Activated CD4-positive, alpha-beta T cell treated with anti-CD3 and anti-CD28 coated beads, Interleukin-2, amount 10 ng/mL, durations not matched to agents 7 days and 5 days (primary cell): ENCODE data around the gene TIMM50. TPM values are rescaled to one million over a fixed set of nuclear protein-coding genes. Genes with fewer than 3 reads are reported as not detected.

Experiments
- CTCF ChIA-PET: fragments of 350-600 bp; sonication (Branson Sonifier 250); formaldehyde crosslinking; loops from one replicate; lab custom pipeline; 2021; ENCODE audit warnings: antibody characterized with exemption; lab: Charles Lee
- POLR2A ChIA-PET: fragments of 350-600 bp; sonication (Branson Sonifier 250); formaldehyde crosslinking; loops from one replicate; lab custom pipeline; 2021; ENCODE audit warnings: antibody characterized with exemption; lab: Charles Lee
- DNase-seq: peaks from one replicate; pipeline ENCODE4 v3.0.0-alpha.2; 2020
- H3K27ac Mint-ChIP-seq: one replicate; pipeline ENCODE4 v1.8.0; 2021; ENCODE audit warnings: mild to moderate bottlenecking, moderate library complexity, mixed read lengths
- H3K27me3 Mint-ChIP-seq: one replicate; pipeline ENCODE4 v1.8.0; 2021; ENCODE audit warnings: mixed read lengths
- H3K36me3 Mint-ChIP-seq: one replicate; pipeline ENCODE4 v1.8.0; 2021; ENCODE audit warnings: low read depth, mixed read lengths
- H3K4me1 Mint-ChIP-seq: one replicate; pipeline ENCODE4 v1.8.0; 2021; ENCODE audit warnings: mixed read lengths
- H3K4me3 Mint-ChIP-seq: one replicate; pipeline ENCODE4 v1.8.0; 2021; ENCODE audit warnings: mild to moderate bottlenecking, moderate library complexity, mixed read lengths
- H3K9me3 Mint-ChIP-seq: one replicate; pipeline ENCODE4 v1.8.0; 2021; ENCODE audit warnings: mixed read lengths
- total RNA-seq, 2 experiments: library from RNA; stranded (reverse); gene quantifications; one replicate each; pipeline ENCODE4 v1.2.3, GENCODE V29; 2021

Gene TIMM50
- total RNA-seq, 2 experiments from 2014 or later, result 45.7 to 56.8 TPM

DNA sequence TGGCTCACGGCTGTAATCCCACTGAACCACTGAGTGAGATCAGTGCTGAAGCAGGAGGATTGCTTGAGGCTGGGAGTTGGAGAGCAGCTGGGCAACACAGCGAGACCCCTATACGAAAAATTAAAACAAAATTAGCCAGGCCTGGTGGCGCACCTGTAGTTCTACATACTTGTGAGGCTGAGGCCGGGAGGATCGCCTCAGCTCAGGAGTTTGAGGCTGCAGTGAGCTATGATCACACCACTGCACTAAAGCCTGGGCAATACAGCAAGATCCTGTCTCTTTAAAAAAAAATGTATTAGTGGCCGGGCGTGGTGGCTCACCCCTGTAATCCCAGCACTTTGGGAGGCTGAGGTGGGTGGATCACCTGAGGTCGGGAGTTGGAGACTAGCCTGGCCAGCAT, 28.0 kb downstream of the TIMM50 start:
- Mint-ChIP-seq H3K4me1 (peaks cover 20% of the 10 kb centered on the region), H3K4me3 (peak overlapping the region; percentile 66), H3K27ac (no peak overlapping the region), H3K9me3 (peaks cover 4% of the 10 kb centered on the region), H3K27me3 (peaks cover 56% of the 10 kb centered on the region), H3K36me3 (peaks cover 3% of the 10 kb centered on the region)
- ChIA-PET CTCF (interaction anchor here (0.6 kb wide), 1 partner anchor 22 kb away, joined by 3 read pairs; no protein-coding TSS in a partner anchor), POLR2A (no interaction called here)
- DNase-seq, result no peak

DNA sequence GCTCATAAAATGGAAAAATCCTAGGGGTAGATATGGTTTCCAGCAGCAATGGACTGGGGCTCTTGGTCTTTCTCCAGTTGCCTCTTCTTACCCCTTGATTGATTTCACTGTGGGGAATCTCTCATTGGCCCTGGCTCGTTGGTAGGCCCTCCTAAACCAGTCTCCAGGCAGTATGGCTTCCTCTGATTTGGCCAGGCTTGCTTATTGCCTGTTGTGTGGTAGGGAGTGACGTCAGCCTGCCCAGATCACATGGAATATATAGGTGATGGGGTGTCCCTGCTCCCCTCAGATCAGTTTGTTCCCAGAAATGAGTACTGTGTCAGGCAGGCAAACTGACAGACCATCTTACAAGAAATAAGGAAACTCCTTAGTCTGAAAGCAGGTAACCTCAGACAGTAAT, 28.6 kb downstream of the TIMM50 start:
- CTCF ChIA-PET, result interaction anchor here (0.6 kb wide), 2 partner anchors 21 to 167 kb away, joined by 3 read pairs; no protein-coding TSS in a partner anchor
- Mint-ChIP-seq H3K36me3 (peaks cover 3% of the 10 kb centered on the region), H3K4me3 (no peak overlapping the region), H3K27ac (no peak overlapping the region), H3K9me3 (peaks cover 4% of the 10 kb centered on the region), H3K4me1 (peaks cover 17% of the 10 kb centered on the region), H3K27me3 (peaks cover 56% of the 10 kb centered on the region)
- no peak for DNase-seq
- POLR2A ChIA-PET, result no interaction called here

DNA sequence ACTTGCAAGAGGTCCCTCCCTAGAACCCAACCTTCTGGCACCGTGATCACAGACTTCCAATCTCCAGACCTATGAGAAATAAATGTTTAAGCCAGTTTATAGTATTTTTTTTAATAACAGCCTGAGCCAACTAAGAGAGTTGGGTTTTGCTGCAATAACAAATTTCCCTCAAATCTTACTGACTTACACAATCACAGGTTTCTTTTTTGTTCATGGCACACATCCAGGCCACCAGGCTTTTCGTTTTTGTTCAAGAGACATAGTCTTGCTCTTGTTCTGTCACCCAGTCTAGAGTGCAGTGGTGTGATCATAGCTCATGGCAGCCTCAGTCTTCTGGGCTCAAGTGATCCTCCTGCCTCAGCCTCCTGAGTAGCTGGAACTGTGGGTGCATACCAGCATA, 32.4 kb downstream of the TIMM50 start:
- no peak for DNase-seq
- H3K9me3 Mint-ChIP-seq, result no peaks in the 10 kb centered on the region
- CTCF ChIA-PET, result interaction anchor here (0.6 to 2.5 kb wide), 5 partner anchors 10 to 1485 kb away, joined by 3 to 11 read pairs (median 3); no protein-coding TSS in a partner anchor
- POLR2A ChIA-PET, result no interaction called here
- no peak overlapping the region for H3K27ac Mint-ChIP-seq
- H3K4me1 Mint-ChIP-seq, result peaks cover 13% of the 10 kb centered on the region
- H3K36me3 Mint-ChIP-seq, result peaks cover 2% of the 10 kb centered on the region
- peaks cover 60% of the 10 kb centered on the region for H3K27me3 Mint-ChIP-seq
- H3K4me3 Mint-ChIP-seq, result no peak overlapping the region

DNA sequence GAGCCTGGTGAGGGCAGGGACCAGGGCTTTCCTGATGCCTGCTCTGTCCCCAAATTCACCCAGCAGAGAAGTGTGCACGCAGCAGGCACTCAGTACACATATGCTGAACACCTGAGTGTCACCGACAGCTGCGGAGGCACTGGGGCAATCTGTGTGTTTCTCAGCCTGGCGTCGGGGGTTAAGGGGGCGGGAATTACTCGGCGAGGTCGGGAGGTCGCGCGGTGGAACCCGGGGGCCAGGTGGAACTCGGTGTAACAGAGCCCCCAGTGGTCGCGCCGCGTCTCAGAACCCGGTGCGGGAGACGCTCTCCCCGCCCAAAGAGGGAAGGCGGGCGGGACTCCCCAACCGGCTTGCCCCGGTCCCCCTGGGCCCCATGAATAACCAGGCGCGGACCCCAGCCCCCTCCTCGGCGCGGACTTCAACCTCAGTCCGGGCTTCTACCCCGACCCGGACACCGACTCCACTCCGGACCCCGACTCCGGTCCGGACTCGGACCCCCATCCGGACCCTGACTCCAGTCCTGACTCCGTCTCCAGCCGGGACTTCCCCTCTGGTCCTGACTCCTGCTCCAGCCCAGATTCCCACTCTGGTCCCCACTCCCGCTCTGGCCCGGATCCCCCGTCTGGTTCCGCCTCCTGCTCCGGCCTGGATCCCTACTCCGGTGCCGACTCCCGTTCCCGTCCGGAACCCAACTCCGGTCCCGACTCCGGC, 34.4 kb downstream of the TIMM50 start, which contains the start of gene SELENOV:
Gene SELENOV (plus strand): TSS at position 300 of the 711 bp plus-strand sequence. CDS start 74 bp downstream, at position 374.
- H3K27ac Mint-ChIP-seq, result no peak within 1 kb of the TSS
- peaks cover 57% of the 10 kb centered on the region for H3K27me3 Mint-ChIP-seq
- no peaks in the 10 kb centered on the region for H3K9me3 Mint-ChIP-seq
- H3K4me3 Mint-ChIP-seq, result peak within 1 kb of the TSS; percentile 32
- no peak for DNase-seq
- CTCF ChIA-PET, result interaction anchor here (1.1 to 2.5 kb wide), 3 partner anchors 12 to 40 kb away, joined by 3 to 11 read pairs (median 6); partner anchors contain the start of gene EID2B
- POLR2A ChIA-PET, result no interaction called here
- peaks cover 9% of the 10 kb centered on the region for H3K4me1 Mint-ChIP-seq
- H3K36me3 Mint-ChIP-seq, result peaks cover 2% of the 10 kb centered on the region

DNA sequence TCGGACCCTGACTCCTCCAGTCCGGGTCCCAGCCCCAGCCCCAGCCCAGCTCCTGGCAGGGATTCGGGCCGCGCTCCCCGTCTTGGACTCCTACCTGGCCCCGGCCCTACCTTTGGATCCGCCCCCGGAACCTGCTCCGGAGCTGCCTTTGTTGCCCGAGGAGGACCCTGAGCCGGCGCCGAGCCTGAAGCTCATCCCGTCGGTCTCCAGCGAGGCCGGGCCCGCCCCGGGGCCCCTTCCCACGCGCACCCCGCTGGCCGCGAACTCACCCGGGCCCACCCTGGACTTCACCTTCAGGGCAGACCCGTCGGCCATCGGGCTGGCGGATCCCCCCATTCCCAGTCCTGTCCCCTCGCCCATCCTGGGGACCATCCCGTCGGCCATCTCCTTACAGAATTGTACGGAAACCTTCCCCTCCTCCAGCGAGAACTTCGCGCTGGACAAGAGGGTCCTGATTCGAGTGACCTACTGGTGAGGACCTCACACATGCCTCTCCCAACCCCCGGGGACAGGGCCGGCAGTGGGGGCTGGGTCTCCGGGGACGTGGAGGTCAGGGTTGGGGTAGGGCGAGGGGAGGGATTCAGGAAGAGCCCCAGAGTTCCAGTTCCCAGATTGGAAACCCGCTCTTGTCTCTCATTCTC, 35.0 kb downstream of the TIMM50 start:
- no peak for DNase-seq
- H3K4me1 Mint-ChIP-seq, result peaks cover 9% of the 10 kb centered on the region
- peaks cover 2% of the 10 kb centered on the region for H3K36me3 Mint-ChIP-seq
- no peaks in the 10 kb centered on the region for H3K9me3 Mint-ChIP-seq
- POLR2A ChIA-PET, result no interaction called here
- no peak overlapping the region for H3K27ac Mint-ChIP-seq
- CTCF ChIA-PET, result interaction anchor here (1.1 to 1.4 kb wide), 2 partner anchors 17 to 41 kb away, joined by 3 to 6 read pairs; partner anchors contain the start of gene EID2B
- H3K4me3 Mint-ChIP-seq, result peak overlapping the region; percentile 20
- H3K27me3 Mint-ChIP-seq, result peaks cover 57% of the 10 kb centered on the region

DNA sequence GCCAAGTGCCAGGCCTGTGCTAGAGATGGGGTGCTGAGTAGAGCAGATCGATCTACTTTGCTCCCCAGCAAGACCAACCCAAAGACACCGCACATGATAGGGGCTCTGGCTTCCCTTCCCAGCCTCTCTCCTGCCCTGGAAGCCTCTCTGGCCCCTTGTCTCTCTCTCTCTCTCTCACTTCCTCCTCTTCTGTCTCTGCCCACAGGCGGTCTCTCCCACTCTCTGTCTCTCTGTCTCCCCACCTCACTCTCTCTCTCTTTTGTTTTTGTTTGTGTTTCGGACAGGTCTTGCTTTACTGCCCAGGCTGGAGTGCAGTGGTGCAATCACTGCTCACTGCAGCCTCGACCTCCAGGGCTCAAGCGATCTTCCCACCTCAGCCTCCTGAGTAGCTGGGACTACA, 35.6 kb downstream of the TIMM50 start:
- peak overlapping the region; percentile 20 for H3K4me3 Mint-ChIP-seq

DNA sequence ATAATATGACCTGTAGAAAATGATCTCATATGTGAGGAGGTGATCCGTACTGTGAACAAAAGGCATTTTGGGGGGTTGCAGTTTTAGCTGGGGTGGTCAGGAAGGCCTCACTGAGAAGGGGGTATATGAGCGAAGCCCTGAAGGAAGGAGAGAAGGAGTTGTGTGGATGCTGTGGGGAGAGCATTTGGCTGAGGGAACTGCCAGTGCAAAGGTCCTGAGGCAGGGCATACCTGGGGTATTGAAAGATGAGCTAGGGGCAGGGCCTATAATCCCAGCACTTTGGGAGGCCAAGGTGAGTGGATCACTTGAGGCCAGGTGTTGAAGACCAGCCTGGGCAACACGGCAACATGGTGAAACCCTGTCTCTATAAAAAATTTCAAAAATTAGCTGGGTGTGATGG, 36.8 kb downstream of the TIMM50 start:
- ChIA-PET POLR2A (no interaction called here), CTCF (interaction anchor here (0.6 to 1.8 kb wide), 2 partner anchors 15 to 239 kb away, joined by 4 to 6 read pairs; no protein-coding TSS in a partner anchor)
- no peaks in the 10 kb centered on the region for H3K9me3 Mint-ChIP-seq
- H3K4me3 Mint-ChIP-seq, result no peak overlapping the region
- H3K36me3 Mint-ChIP-seq, result peaks cover 2% of the 10 kb centered on the region
- peaks cover 9% of the 10 kb centered on the region for H3K4me1 Mint-ChIP-seq
- no peak overlapping the region for H3K27ac Mint-ChIP-seq
- DNase-seq, result no peak
- H3K27me3 Mint-ChIP-seq, result peaks cover 55% of the 10 kb centered on the region

More for the DNA sequence above, 35.6 kb downstream of the TIMM50 start:
- Mint-ChIP-seq H3K9me3 (no peaks in the 10 kb centered on the region), H3K27ac (no peak overlapping the region), H3K4me1 (peaks cover 9% of the 10 kb centered on the region), H3K27me3 (peaks cover 57% of the 10 kb centered on the region), H3K36me3 (peaks cover 2% of the 10 kb centered on the region)
- no peak for DNase-seq
- ChIA-PET CTCF (interaction anchor here (1.1 to 1.4 kb wide), 2 partner anchors 16 to 42 kb away, joined by 3 to 6 read pairs; partner anchors contain the start of gene EID2B), POLR2A (no interaction called here)

DNA sequence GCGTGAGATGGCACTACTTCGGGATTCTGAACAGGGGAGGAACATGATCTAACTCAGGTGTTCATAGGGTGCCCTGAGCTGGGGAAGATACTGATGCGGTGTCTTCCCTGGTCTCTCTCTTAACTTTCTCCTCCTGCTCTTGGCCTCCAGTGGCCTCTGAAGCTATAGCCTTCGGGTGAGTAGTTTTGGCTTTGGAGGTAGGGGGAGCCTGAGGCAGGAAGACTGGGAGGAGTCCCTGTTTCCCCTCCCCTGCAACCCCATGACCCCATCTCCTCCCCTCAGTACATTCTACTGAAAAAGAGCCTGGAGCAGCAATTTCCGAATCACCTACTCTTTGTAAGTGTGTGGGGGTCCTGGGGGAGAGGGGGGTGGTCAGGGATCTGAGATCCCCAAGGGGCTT, 37.8 kb downstream of the TIMM50 start:
- no peak overlapping the region for H3K4me3 Mint-ChIP-seq
- H3K27me3 Mint-ChIP-seq, result peaks cover 48% of the 10 kb centered on the region
- ChIA-PET CTCF (interaction anchor here (1.8 kb wide), 1 partner anchor 16 kb away, joined by 6 read pairs; no protein-coding TSS in a partner anchor), POLR2A (no interaction called here)
- H3K9me3 Mint-ChIP-seq, result no peaks in the 10 kb centered on the region
- peaks cover 9% of the 10 kb centered on the region for H3K4me1 Mint-ChIP-seq
- peaks cover 2% of the 10 kb centered on the region for H3K36me3 Mint-ChIP-seq
- DNase-seq, result no peak
- H3K27ac Mint-ChIP-seq, result no peak overlapping the region

DNA sequence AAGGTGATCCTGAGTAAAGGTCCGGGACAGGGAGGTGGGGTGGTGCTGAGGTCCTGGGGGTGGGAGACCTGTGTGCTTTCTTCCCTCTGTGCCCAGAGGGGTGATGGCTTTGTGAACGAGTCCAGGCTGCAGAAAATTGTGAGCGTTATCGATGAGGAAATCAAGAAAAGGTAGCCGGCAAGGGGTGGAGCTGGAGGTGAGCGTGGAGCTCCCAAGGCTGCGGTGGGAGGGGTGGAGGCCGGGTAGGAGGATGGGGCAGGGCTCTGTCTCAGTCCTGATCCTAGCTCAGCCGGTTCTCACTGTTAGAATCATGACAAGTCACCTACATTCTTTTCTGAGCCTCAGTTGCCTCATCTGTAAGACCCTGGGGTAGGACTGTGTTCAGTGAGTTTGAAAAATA, 38.3 kb downstream of the TIMM50 start:
- Mint-ChIP-seq H3K27ac (no peak overlapping the region), H3K4me1 (peaks cover 9% of the 10 kb centered on the region), H3K27me3 (peaks cover 43% of the 10 kb centered on the region), H3K4me3 (no peak overlapping the region), H3K36me3 (peaks cover 2% of the 10 kb centered on the region), H3K9me3 (no peaks in the 10 kb centered on the region)
- POLR2A ChIA-PET, result no interaction called here
- no peak for DNase-seq
- CTCF ChIA-PET, result interaction anchor here (1.8 kb wide), 1 partner anchor 16 kb away, joined by 6 read pairs; no protein-coding TSS in a partner anchor

DNA sequence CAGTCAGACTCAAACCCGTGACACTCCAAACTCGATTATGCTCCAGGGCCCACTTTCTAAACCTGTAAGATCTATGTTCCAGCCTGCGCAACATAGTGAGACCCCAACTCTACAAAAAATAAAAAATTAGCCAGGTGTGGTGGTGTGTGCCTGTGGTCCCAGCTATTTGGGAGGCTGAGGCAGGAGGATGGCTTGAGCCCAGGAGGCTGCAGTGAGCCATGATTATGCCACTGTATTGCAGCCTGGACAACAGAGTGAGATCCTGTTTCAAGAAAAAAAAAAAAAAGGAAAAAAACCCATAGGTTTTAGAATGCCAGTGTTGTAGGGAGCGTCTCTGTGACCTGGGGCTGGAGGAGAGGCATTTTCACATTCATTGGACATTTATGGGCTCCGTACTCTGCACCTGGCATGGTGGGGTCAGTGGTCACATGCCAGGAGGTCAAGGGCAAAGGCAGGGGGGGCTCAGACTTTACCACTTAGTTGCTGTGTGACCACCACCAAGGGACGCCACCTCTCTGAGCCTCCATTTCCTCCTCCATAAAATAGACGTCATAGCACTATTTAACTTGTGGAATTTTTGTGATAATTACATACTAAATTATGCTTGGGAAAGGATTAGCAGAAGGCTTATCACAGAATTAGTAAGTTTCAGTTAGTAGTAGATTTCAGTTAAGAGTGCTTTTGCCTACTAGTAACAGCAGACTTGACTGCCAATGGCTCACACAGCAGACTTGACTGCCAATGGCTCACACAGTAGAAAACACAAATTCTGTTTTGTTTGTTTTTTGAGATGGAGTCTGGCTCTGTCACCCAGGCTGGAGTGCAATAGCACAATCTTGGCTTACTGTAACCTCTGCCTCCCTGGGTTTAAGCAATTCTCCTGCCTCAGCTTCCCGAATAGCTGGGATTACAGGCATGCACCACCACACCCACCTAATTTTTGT, 40.2 kb downstream of the TIMM50 start:
- ChIA-PET CTCF (no interaction called here), POLR2A (no interaction called here)
- Mint-ChIP-seq H3K4me3 (no peak overlapping the region), H3K36me3 (peaks cover 2% of the 10 kb centered on the region), H3K27ac (no peak overlapping the region), H3K27me3 (peaks cover 26% of the 10 kb centered on the region), H3K9me3 (no peaks in the 10 kb centered on the region), H3K4me1 (peaks cover 5% of the 10 kb centered on the region)
- no peak for DNase-seq

DNA sequence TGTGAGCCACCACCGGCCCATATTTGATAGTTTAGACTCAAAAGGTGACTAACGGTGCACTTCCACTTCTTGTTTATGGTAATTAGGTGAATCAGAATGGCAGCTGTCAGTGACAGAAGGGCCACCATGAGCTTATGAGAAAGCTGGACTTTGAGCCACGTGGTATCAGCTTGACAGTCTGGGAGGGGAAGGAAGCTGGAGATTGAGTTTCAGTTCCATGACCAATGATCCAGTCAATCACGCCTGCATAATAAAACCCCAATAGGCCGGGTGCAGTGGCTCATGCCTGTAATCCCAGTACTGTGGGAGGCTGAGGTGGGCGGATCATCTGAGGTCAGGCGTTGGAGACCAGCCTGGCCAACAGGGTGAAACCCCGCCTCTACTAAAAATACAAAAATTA, 43.9 kb downstream of the TIMM50 start:
- no peak overlapping the region for H3K4me3 Mint-ChIP-seq
- no peak overlapping the region for H3K27ac Mint-ChIP-seq
- CTCF ChIA-PET, result interaction anchor here (0.6 to 1.2 kb wide), 3 partner anchors 8 to 302 kb away, joined by 3 read pairs; partner anchors contain the start of gene EID2B
- H3K36me3 Mint-ChIP-seq, result peaks cover 5% of the 10 kb centered on the region
- POLR2A ChIA-PET, result interaction anchor here (0.6 kb wide), 1 partner anchor 10 kb away, joined by 4 read pairs; no protein-coding TSS in a partner anchor
- H3K9me3 Mint-ChIP-seq, result no peaks in the 10 kb centered on the region
- no peak for DNase-seq
- H3K27me3 Mint-ChIP-seq, result no peaks in the 10 kb centered on the region
- H3K4me1 Mint-ChIP-seq, result peaks cover 2% of the 10 kb centered on the region

DNA sequence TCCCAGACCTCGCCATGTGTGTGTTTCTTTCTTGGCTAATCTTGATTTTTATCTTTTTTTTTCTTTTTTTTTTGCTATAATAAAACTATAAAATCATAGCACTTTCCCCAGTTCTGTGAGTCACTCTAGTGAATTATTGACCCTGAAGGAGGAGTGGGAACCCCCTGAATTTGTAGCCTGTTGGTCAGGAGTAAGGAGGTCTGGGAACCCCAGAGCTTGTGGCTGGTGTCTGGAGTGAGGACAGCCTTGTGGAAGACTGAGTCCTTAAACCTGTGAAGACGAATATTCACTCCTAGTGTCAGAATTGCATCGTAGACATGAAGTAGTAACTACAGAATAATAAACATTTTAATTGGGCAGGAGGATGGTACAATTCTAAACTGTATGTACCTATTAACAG, 44.6 kb downstream of the TIMM50 start:
- no peak for DNase-seq
- H3K36me3 Mint-ChIP-seq, result peaks cover 5% of the 10 kb centered on the region
- H3K4me3 Mint-ChIP-seq, result no peak overlapping the region
- peaks cover 2% of the 10 kb centered on the region for H3K4me1 Mint-ChIP-seq
- H3K27me3 Mint-ChIP-seq, result no peaks in the 10 kb centered on the region
- CTCF ChIA-PET, result interaction anchor here (0.6 to 1.2 kb wide), 2 partner anchors 12 to 302 kb away, joined by 3 read pairs; no protein-coding TSS in a partner anchor
- no peak overlapping the region for H3K27ac Mint-ChIP-seq
- POLR2A ChIA-PET, result no interaction called here
- H3K9me3 Mint-ChIP-seq, result no peaks in the 10 kb centered on the region
